Astrocyte of the cerebellum (primary cell): ENCODE data around the gene CAMKMT.

Experiments
- DNase-seq: peaks from one replicate; pipeline ENCODE4 v3.0.0-alpha.2; 2011; ENCODE audit warnings: low read depth
- H3K4me3 ChIP-seq: 2 replicates; pipeline ENCODE4 v1.5.1; 2011; ENCODE audit warnings: mild to moderate bottlenecking, low read depth, low read length, moderate library complexity
- in situ Hi-C: cut with HindIII; loops from 2 replicates; pipeline ENCODE4 v1.10.0; 2017; ENCODE audit warnings: low sequenced_read_pairs
- TF ChIP-seq, protein P1 (sequence below): IDR thresholded peaks from 2 replicates; pipeline ENCODE4 v1.5.1; 2012; ENCODE audit warnings: low read length, low read depth, moderate library complexity, mild to moderate bottlenecking; ENCODE audit errors: missing control alignments

CAMKMT gene

DNA sequence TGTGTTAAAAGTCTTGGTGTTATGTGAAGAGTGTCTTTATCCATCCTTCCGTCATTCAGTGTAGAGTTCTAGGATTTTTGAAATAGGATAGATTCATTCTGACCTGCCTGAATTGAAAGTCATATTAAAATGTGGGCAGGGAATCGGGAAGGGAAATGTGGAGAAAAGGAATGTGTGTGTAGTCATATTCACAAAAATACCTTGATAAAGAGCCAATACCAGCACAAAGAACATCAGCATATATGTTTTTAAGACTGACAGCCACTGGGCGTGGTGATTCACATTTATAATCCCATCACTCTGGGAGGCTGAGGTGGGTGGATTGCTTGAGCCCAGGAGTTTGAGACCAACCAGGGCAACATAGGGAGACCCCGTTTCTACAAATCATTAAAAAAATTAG is 188.1 kb downstream of the CAMKMT start:
- TF ChIP-seq, protein P1, sequence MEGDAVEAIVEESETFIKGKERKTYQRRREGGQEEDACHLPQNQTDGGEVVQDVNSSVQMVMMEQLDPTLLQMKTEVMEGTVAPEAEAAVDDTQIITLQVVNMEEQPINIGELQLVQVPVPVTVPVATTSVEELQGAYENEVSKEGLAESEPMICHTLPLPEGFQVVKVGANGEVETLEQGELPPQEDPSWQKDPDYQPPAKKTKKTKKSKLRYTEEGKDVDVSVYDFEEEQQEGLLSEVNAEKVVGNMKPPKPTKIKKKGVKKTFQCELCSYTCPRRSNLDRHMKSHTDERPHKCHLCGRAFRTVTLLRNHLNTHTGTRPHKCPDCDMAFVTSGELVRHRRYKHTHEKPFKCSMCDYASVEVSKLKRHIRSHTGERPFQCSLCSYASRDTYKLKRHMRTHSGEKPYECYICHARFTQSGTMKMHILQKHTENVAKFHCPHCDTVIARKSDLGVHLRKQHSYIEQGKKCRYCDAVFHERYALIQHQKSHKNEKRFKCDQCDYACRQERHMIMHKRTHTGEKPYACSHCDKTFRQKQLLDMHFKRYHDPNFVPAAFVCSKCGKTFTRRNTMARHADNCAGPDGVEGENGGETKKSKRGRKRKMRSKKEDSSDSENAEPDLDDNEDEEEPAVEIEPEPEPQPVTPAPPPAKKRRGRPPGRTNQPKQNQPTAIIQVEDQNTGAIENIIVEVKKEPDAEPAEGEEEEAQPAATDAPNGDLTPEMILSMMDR = no peak
- no peak overlapping the region for H3K4me3 ChIP-seq
- in situ Hi-C loops = no loop called here
- no peak for DNase-seq

DNA sequence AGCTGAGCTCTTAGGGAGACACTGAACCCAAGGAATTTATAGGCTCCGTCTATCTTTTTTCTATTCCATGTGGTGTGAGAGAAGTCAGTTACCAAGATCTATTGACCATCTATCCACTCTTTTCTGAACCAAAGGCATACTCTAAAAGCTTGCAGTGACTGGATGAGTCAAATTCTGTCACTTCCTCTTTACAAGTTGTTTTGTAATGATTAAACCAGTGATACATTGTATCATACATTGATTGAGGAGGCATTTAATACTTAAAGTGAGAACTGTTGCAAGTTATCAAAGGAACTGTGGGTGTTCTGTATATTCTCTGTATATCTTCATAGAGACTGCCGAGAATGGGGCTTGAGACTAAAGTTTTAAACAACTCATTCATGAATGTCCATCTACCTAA is 188.8 kb downstream of the CAMKMT start:
- TF ChIP-seq, protein P1 = no peak
- in situ Hi-C loops = no loop called here
- no peak for DNase-seq
- H3K4me3 ChIP-seq = no peak overlapping the region

DNA sequence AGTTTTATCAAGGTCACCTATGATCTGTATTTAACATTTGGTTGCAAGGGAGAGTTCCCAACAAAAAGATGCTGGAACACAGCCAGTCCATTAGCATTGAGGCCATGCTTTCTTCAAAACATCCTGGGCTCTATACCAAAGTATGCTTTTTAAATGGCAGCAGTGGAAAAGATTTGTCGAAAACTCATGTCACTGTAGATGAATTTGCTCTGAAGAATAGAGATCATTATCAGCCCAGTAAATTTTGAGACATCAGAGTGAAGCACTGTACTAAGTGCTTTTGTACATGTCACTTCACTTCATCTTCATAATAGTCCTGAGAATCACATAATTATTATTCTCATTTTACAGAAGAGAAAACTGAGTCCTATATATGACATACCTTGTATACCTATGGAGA is 189.8 kb downstream of the CAMKMT start:
- in situ Hi-C loops = no loop called here
- H3K4me3 ChIP-seq = no peak overlapping the region
- TF ChIP-seq, protein P1 = no peak
- no peak for DNase-seq

DNA sequence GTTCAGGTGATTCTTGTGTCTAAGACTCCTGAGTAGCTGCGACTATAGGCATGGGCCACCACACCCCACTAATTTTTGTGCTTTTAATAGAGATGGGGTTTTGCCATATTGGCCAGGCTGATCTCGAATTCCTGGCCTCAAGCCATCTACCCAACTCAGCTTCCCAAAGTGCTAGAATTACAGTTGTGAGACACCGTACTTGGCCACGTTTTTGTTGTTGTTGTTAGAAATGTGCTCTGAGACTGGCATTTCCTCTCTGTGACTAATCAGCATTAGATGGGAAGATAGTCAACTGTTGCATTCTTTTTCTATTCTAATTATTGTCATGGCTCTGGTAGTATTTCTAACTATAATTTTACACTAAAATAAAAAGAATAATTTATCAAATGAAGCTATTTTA is 191.7 kb downstream of the CAMKMT start:
- in situ Hi-C loops = no loop called here
- H3K4me3 ChIP-seq = no peak overlapping the region
- DNase-seq = peak; percentile 44
- TF ChIP-seq, protein P1 = no peak

DNA sequence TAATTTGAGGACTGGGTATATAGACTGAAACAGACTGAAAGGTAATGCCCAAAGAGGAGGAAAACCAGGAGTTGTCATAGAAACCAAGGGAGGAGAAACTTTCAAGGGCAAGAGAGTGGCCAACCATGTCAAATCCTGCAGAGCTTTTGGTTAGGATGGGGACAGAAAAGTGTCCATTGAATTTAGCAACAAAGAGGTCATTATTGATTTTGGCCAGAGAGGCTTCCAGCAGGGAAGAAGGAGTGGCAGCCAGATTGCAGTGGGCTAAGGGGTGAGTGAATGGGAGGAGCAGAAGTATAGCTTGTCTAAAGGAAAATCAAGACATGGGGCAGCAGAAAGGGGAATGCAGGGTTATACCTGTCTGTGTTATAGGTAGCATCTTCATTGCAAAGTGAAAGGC is 194.0 kb downstream of the CAMKMT start:
- no peak for DNase-seq
- H3K4me3 ChIP-seq = no peak overlapping the region
- TF ChIP-seq, protein P1 = no peak
- in situ Hi-C loops = no loop called here

DNA sequence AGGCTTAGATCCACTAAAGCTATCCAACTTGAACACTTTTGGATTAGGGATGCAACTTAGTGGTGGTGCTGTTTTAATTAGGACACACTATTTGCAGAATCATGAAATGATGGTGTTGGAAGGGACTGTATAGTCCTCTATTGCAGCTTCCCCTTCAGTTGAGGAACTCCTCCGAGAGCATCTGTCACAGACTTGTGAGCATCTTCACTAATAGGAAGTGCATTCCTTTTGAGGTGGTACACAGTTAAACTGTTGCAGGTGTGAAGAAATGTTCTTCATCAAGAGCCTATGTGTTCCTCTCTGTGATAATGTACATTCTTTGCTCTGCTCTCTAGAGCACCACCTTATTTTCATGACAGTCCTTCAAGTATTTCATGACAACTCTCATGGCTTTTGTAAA is 197.4 kb downstream of the CAMKMT start:
- no peak for DNase-seq
- no peak overlapping the region for H3K4me3 ChIP-seq
- in situ Hi-C loops = no loop called here
- TF ChIP-seq, protein P1 = no peak

DNA sequence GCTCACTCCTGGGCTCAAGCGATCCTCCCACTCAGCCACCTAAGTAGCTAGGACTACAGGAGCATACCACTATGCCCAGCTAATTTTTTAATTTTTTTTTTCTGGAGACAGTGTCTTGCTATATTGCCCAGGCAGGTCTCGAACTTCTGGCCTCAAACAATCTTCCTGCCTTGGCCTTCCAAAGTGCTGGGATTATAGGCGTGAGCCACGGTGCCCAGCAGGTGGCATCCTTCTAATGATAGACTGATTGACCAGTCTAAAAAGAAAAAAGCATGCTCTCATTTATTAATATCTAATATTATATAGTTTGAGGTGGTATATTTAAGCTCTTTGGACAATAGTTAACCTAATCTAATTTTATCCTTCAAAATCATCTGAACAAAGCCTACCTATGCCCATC is 198.6 kb downstream of the CAMKMT start:
- DNase-seq = no peak
- in situ Hi-C loops = no loop called here
- TF ChIP-seq, protein P1 = no peak
- no peak overlapping the region for H3K4me3 ChIP-seq
